ENCODE results near the gene LTBP3. TPM values are rescaled to one million over a fixed set of nuclear protein-coding genes. Genes with fewer than 3 reads are reported as not detected.

Gene LTBP3
- total and polyA plus RNA-seq, 9 of the 15 experiments (the other 6 are each of a cell fraction or from before 2014, with no cell fraction given), result 0.06 to 20.5 (median 4.8) TPM

DNA sequence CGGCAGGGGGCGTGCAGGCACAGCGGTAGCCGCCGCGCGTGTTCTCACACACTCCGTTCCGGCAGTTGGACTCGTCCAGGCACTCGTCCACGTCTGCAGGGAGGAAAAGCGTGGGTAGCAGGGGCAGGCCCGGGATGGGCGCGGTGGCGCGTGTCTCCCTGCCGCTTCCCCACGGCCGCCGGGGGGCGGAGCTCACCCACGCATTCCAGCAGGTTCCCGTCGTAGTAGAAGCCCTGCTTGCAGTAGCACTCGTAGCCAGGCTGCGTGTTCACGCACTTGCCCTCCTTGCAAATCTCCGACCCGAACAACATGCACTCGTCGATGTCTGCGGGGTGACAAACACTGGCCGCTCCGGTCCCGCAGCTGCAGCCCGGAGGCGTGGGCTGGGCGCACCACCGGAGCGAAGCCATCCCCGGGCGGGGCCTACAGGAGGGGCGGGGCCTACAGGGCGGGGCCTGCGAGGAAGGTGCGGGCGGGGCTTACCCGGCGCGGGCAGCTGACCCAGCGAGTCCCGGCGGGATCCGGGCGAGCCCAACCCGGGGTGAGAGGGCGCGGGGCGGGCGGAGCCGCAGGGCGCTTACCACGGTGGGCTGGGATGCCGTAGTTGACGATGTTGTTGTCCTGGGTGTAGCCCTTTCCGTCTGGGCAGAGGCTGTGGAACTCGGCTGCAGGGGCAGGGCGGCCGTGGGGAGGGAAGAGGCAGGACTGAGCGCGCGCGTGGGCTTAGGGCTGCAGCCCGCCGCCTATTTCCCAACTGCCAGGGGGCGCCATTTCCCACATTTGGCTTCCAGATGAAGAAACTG is 17.7 kb downstream of the LTBP3 start (continued):
- TF ChIP-seq, protein P1, sequence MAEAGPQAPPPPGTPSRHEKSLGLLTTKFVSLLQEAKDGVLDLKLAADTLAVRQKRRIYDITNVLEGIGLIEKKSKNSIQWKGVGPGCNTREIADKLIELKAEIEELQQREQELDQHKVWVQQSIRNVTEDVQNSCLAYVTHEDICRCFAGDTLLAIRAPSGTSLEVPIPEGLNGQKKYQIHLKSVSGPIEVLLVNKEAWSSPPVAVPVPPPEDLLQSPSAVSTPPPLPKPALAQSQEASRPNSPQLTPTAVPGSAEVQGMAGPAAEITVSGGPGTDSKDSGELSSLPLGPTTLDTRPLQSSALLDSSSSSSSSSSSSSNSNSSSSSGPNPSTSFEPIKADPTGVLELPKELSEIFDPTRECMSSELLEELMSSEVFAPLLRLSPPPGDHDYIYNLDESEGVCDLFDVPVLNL (CRISPR knock-in tag; IDR thresholded peaks at IDR 0.05; ENCODE audit: low read depth), result no peak
- TF ChIP-seq ATF1 (CRISPR knock-in tag; IDR thresholded peaks at IDR 0.05) (no peak), ATF1 (tag; IDR thresholded peaks at IDR 0.05) (peak; percentile 52), MCM5 (IDR thresholded peaks at IDR 0.05; ENCODE audit: low read depth) (no peak), ZNF384 (IDR thresholded peaks at IDR 0.05; ENCODE audit: low read depth, low read length) (no peak; the same call in 1 of the 2 replicates), SMAD3 (CRISPR knock-in tag; conservative IDR thresholded peaks at IDR 0.05) (no peak), BACH1 (tag; IDR thresholded peaks at IDR 0.05) (no peak), SETDB1 (IDR thresholded peaks at IDR 0.05; ENCODE audit: low read length) (no peak), ZNF12 (CRISPR knock-in tag; IDR thresholded peaks at IDR 0.05) (no peak), ZNF707 (CRISPR knock-in tag; conservative IDR thresholded peaks at IDR 0.05) (no peak), DNMT1 (IDR thresholded peaks at IDR 0.05) (no peak), CHD2 (IDR thresholded peaks at IDR 0.05; ENCODE audit: low read depth, low read length) (no peak), NCOA4 (IDR thresholded peaks at IDR 0.05; ENCODE audit: partially characterized antibody) (no peak), ZBTB7A (IDR thresholded peaks at IDR 0.05; ENCODE audit: borderline replicate concordance, control insufficient read depth, low read depth, low read length) (peak; percentile 65), MEF2D (tag; conservative IDR thresholded peaks at IDR 0.05; ENCODE audit: low read depth) (no peak), ZNF3 (CRISPR knock-in tag; IDR thresholded peaks at IDR 0.05) (no peak), PRPF4 (IDR thresholded peaks at IDR 0.05; ENCODE audit: insufficient read depth, low read depth, low read length, poor library complexity, severe bottlenecking) (no peak), EGR1 (conservative IDR thresholded peaks at IDR 0.05) (peak; percentile 96), ZNF253 (CRISPR knock-in tag; conservative IDR thresholded peaks at IDR 0.05) (no peak), CXXC5 (CRISPR knock-in tag; IDR thresholded peaks at IDR 0.05) (peak; percentile 67), SAFB (IDR thresholded peaks at IDR 0.05; ENCODE audit: borderline replicate concordance, low read depth, low read length) (peak; percentile 94), GATA2 (CRISPR knock-in tag; IDR thresholded peaks at IDR 0.05) (no peak)
- TF ChIP-seq, protein P2, sequence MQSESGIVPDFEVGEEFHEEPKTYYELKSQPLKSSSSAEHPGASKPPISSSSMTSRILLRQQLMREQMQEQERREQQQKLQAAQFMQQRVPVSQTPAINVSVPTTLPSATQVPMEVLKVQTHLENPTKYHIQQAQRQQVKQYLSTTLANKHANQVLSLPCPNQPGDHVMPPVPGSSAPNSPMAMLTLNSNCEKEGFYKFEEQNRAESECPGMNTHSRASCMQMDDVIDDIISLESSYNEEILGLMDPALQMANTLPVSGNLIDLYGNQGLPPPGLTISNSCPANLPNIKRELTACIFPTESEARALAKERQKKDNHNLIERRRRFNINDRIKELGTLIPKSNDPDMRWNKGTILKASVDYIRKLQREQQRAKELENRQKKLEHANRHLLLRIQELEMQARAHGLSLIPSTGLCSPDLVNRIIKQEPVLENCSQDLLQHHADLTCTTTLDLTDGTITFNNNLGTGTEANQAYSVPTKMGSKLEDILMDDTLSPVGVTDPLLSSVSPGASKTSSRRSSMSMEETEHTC (IDR thresholded peaks at IDR 0.05), result peak; percentile 9
- TF ChIP-seq, protein P3, sequence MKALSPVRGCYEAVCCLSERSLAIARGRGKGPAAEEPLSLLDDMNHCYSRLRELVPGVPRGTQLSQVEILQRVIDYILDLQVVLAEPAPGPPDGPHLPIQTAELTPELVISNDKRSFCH (CRISPR knock-in tag; IDR thresholded peaks at IDR 0.05), result no peak
- TF ChIP-seq, protein P3 (tag; IDR thresholded peaks at IDR 0.05), result no peak
- TF ChIP-seq, protein P4, sequence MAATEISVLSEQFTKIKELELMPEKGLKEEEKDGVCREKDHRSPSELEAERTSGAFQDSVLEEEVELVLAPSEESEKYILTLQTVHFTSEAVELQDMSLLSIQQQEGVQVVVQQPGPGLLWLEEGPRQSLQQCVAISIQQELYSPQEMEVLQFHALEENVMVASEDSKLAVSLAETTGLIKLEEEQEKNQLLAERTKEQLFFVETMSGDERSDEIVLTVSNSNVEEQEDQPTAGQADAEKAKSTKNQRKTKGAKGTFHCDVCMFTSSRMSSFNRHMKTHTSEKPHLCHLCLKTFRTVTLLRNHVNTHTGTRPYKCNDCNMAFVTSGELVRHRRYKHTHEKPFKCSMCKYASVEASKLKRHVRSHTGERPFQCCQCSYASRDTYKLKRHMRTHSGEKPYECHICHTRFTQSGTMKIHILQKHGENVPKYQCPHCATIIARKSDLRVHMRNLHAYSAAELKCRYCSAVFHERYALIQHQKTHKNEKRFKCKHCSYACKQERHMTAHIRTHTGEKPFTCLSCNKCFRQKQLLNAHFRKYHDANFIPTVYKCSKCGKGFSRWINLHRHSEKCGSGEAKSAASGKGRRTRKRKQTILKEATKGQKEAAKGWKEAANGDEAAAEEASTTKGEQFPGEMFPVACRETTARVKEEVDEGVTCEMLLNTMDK (IDR thresholded peaks at IDR 0.05; ENCODE audit: borderline replicate concordance, insufficient read depth, low read depth, low read length, poor library complexity, severe bottlenecking), result peak; percentile 48
